ENCODE results near the gene IQGAP2.
A peak's percentile ranks its signal among the peaks of the same experiment; 100 is the strongest.

The IQGAP2 gene

DNA sequence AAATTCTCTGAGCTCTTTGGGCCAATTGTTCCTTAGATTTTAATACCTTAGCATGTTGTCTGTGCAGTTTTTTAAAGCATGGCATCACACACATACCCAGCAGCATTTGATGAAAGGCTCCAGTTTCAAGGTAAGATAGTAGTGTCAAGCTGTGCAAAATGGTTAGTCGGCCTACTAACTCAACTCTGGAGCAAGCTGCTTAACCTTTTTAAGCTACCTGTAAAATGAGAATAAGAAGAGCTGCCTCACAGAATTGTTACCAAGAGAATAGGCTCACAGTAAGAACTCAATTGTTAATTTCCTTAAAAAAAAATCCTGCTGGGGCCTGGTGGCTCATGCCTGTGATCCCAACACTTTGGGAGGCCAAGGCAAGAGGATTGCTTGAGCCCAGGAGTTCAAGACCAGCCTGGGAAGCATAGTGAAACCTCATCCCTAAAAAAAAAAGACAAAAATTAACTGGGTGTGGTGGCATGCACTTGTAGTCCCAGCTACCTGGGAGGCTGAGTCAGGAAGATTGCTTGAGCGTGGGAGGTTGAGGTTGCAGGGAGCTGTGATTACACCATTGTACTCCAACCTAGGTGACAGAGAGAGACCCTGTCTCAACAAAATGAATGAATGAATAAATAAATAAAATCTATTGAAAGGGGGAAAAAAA, 96.5 kb downstream of the IQGAP2 start:
- H3K9ac ChIP-seq = no peak overlapping the region
- no peaks in the 10 kb centered on the region for H3K9me3 ChIP-seq (ENCODE audit: control insufficient read depth, low read length)
- no peak overlapping the region for H3K4me2 ChIP-seq (ENCODE audit: low read length)
- H3K36me3 ChIP-seq (ENCODE audit: control insufficient read depth, insufficient read depth, low read length) = no peaks in the 10 kb centered on the region
- H3K27ac ChIP-seq = peak overlapping the region; percentile 5
- H2AFZ ChIP-seq = no peak overlapping the region
- H3K27me3 ChIP-seq (ENCODE audit: control insufficient read depth, insufficient read depth, low read length) = no peaks in the 10 kb centered on the region
- TF ChIP-seq, protein P1, sequence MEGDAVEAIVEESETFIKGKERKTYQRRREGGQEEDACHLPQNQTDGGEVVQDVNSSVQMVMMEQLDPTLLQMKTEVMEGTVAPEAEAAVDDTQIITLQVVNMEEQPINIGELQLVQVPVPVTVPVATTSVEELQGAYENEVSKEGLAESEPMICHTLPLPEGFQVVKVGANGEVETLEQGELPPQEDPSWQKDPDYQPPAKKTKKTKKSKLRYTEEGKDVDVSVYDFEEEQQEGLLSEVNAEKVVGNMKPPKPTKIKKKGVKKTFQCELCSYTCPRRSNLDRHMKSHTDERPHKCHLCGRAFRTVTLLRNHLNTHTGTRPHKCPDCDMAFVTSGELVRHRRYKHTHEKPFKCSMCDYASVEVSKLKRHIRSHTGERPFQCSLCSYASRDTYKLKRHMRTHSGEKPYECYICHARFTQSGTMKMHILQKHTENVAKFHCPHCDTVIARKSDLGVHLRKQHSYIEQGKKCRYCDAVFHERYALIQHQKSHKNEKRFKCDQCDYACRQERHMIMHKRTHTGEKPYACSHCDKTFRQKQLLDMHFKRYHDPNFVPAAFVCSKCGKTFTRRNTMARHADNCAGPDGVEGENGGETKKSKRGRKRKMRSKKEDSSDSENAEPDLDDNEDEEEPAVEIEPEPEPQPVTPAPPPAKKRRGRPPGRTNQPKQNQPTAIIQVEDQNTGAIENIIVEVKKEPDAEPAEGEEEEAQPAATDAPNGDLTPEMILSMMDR (IDR thresholded peaks at IDR 0.05) = no peak
- H3K4me1 ChIP-seq = peaks cover 13% of the 10 kb centered on the region
- H3K79me2 ChIP-seq = peaks cover 8% of the 10 kb centered on the region
- no peak overlapping the region for H3K4me3 ChIP-seq (ENCODE audit: low read depth, low read length)

DNA sequence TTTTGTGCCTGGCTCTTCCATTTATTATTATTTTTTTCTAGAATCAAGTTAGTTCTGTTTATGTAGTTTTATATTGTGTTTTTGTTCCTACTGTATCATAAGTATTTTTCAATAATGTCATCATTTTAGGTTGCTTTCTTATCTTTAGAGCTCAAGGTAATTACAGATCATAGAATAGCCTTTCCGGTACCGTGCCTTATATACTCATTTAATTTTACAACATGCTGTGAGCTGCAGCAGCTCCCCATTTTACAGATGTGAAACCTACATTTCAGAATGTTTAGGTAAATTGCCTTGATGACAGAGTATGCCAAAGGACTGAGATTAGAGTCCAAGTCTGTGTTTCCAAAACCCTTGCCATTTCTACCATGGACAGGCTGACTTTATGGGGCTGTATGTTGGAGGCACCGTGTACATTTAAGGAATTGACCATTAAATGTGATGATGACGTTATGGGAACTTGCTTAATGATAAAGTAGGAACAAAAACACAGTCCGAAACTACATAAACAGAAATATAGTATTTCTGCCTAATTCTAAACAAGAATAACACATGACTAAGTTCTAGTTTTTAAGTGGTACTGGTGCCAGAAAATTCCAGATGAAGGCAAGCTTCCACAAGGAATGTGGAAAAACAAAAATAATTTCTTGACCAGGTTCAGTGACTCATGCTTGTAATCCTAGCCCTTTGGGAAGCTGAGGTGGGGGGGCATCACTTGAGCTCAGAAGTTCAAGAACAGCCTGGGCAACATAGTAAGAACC, 97.7 kb downstream of the IQGAP2 start:
- Histone ChIP-seq H3K4me2 (ENCODE audit: low read length) (no peak overlapping the region), H2AFZ (no peak overlapping the region), H3K36me3 (ENCODE audit: control insufficient read depth, insufficient read depth, low read length) (no peaks in the 10 kb centered on the region), H3K4me1 (peaks cover 10% of the 10 kb centered on the region), H3K79me2 (peaks cover 4% of the 10 kb centered on the region), H3K27me3 (ENCODE audit: control insufficient read depth, insufficient read depth, low read length) (no peaks in the 10 kb centered on the region), H3K9me3 (ENCODE audit: control insufficient read depth, low read length) (no peaks in the 10 kb centered on the region), H3K9ac (no peak overlapping the region), H3K4me3 (ENCODE audit: low read depth, low read length) (no peak overlapping the region), H3K27ac (no peak overlapping the region)
- TF ChIP-seq, protein P1 (IDR thresholded peaks at IDR 0.05) = no peak

DNA sequence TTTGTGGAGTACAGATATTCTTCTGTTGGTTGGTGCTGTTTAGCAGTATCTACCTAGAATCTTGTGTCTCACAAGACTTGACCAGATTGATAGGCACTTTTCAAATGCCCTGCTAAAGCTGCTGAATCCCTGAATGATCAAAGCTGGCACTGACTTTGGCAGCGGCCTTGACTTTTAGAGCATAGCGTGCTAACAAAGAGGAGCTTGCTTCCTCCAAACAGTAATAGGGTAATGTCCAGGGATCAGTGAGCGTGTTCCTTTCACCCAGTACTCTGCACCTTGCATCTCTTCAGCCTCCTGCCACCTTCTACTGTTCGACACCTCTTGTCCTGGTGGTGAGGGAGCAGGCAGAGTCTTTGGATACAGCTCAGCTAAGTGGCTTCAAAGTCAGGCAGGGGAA, 100.8 kb downstream of the IQGAP2 start:
- Histone ChIP-seq H3K27me3 (ENCODE audit: control insufficient read depth, insufficient read depth, low read length) (no peaks in the 10 kb centered on the region), H3K36me3 (ENCODE audit: control insufficient read depth, insufficient read depth, low read length) (no peaks in the 10 kb centered on the region), H3K4me3 (ENCODE audit: low read depth, low read length) (no peak overlapping the region), H3K9me3 (ENCODE audit: control insufficient read depth, low read length) (no peaks in the 10 kb centered on the region), H3K4me2 (ENCODE audit: low read length) (no peak overlapping the region), H3K9ac (no peak overlapping the region), H3K27ac (no peak overlapping the region), H3K4me1 (no peaks in the 10 kb centered on the region), H3K79me2 (peaks cover 4% of the 10 kb centered on the region), H2AFZ (no peak overlapping the region)
- TF ChIP-seq, protein P1 (IDR thresholded peaks at IDR 0.05) = no peak

DNA sequence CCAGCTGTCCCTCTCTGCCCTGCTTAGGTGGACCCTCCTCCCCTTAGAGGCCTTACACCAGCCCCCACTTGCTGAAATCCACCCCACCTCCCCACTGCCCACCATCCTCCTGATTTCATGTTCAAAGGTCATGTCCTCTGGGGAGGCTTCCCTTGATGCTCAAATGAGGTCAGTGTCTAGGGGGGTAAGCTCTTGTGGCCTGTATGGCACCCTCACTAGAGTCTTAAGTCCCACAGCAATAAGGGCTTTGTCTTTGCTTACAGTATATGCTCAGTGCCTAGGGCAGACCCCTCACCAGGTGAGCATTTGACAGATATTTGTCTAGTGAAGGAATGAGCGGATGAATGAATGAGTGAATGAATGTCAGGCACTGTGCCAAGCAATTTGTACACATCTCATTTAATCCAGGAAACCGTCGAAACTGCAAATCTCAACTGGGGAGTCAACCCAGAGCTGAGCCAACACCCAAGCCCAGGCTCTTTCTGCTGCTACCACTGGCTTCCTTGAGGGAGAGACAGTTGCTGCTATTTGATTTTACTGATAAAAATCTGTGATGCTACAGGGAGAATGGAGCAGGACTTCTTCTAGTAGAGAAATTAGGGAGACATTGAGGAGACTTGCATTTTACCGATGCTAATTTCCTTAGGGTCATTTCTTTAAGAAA, 101.9 kb downstream of the IQGAP2 start:
- H3K4me3 ChIP-seq (ENCODE audit: low read depth, low read length) = no peak overlapping the region
- H2AFZ ChIP-seq = no peak overlapping the region
- no peak overlapping the region for H3K4me2 ChIP-seq (ENCODE audit: low read length)
- H3K9ac ChIP-seq = no peak overlapping the region
- no peak overlapping the region for H3K27ac ChIP-seq
- no peaks in the 10 kb centered on the region for H3K9me3 ChIP-seq (ENCODE audit: control insufficient read depth, low read length)
- no peaks in the 10 kb centered on the region for H3K27me3 ChIP-seq (ENCODE audit: control insufficient read depth, insufficient read depth, low read length)
- H3K79me2 ChIP-seq = peaks cover 5% of the 10 kb centered on the region
- H3K4me1 ChIP-seq = no peaks in the 10 kb centered on the region
- H3K36me3 ChIP-seq (ENCODE audit: control insufficient read depth, insufficient read depth, low read length) = no peaks in the 10 kb centered on the region
- TF ChIP-seq, protein P1 (IDR thresholded peaks at IDR 0.05) = no peak
